ENCODE results near the gene FOXP1. TPM values are rescaled to one million over a fixed set of nuclear protein-coding genes. Genes with fewer than 3 reads are reported as not detected.
A peak's percentile ranks its signal among the peaks of the same experiment; 100 is the strongest.

Gene FOXP1
- total and polyA plus RNA-seq, 2 of the 8 experiments (the other 6 are each of a cell fraction or from before 2014, with no cell fraction given) = 13.9 to 25.4 TPM

GRCh38 chr3:71423151-71423906, 160.2 kb downstream of the FOXP1 start:
- H3K4me3 ChIP-seq (ENCODE audit: extremely low read depth in 1 of 4, insufficient read depth in 2 of 4, low read depth in 3 of 4, low read length in 4 of 4) = no peak overlapping the region
- no peaks in the 10 kb centered on the region for H3K4me1 ChIP-seq (replicated peaks in 1 of 4; ENCODE audit: control insufficient read depth in 3 of 4, insufficient read depth in 4 of 4, low read length in 3 of 4)
- no peak overlapping the region for H3K18ac ChIP-seq (ENCODE audit: extremely low read depth, low read length)
- no peaks in the 10 kb centered on the region for H3K27me3 ChIP-seq (replicated peaks in 1 of 4; ENCODE audit: control insufficient read depth in 3 of 4, extremely low read depth in 1 of 4, insufficient read depth in 3 of 4, low read length in 3 of 4)
- no peak overlapping the region for H3K27ac ChIP-seq (ENCODE audit: low read depth, low read length)
- no peak overlapping the region for H3K4me2 ChIP-seq (ENCODE audit: insufficient read depth in 1 of 2, low read depth in 2 of 2, low read length in 2 of 2)
- no peak overlapping the region for H3K9ac ChIP-seq (replicated peaks in 1 of 4; ENCODE audit: extremely low read depth in 1 of 4, low read depth in 3 of 4, low read length in 3 of 4)
- H4K8ac ChIP-seq (ENCODE audit: extremely low read depth, insufficient read depth, low read length) = no peak overlapping the region
- no peak overlapping the region for H3K23ac ChIP-seq (ENCODE audit: insufficient read length)
- no peak overlapping the region for H2BK5ac ChIP-seq (ENCODE audit: low read depth, low read length)
- WGBS, 2 experiments (ENCODE audit: extremely low coverage in 1 of 2, insufficient coverage in 1 of 2, insufficient read length in 1 of 2, insufficient replicate concordance in 2 of 2, low coverage in 1 of 2, low lambda C conversion rate in 2 of 2, missing lambda C conversion rate in 1 of 2) = 92% methylated on average over 12 of the region's 12 CpGs; no CpG with 5 or more reads in 1 of the 2 experiments
- H4K20me1 ChIP-seq (replicated peaks in 1 of 2; ENCODE audit: control insufficient read depth in 1 of 2, insufficient read depth in 2 of 2, low read length in 2 of 2) = no peaks in the 10 kb centered on the region
- H3K79me2 ChIP-seq (ENCODE audit: control insufficient read depth in 1 of 2, insufficient read depth in 2 of 2, low read length in 2 of 2) = no peaks in the 10 kb centered on the region
- H2BK20ac ChIP-seq (ENCODE audit: low read length) = no peak overlapping the region
- FAIRE-seq (no peak), DNase-seq (ENCODE audit: low read depth in 1 of 2, low spot score in 2 of 2) (no peak)
- no peaks in the 10 kb centered on the region for H3K36me3 ChIP-seq (ENCODE audit: control insufficient read depth in 2 of 4, insufficient read depth in 4 of 4, low read length in 3 of 4)
- TF ChIP-seq RAD21 (IDR thresholded peaks at IDR 0.05 in 1 of 2, conservative IDR thresholded peaks at IDR 0.05 in 1 of 2; ENCODE audit: low read depth in 2 of 2, low read length in 2 of 2) (peak in 1 of 2 experiments; percentile 11; a peak in 1 of 4 replicates), TEAD4 (IDR thresholded peaks at IDR 0.05; ENCODE audit: low read depth, low read length) (peak; percentile 47; the same call in 1 of the 2 replicates), ZNF274 (IDR thresholded peaks at IDR 0.05; ENCODE audit: borderline replicate concordance, extremely low read depth, low read length) (no peak), RNF2 (IDR thresholded peaks at IDR 0.05; ENCODE audit: borderline replicate concordance, low read depth, low read length, missing control alignments, poor library complexity, severe bottlenecking) (no peak), CTCF (IDR thresholded peaks at IDR 0.05; ENCODE audit: control extremely low read depth in 1 of 3, insufficient read depth in 1 of 3, low read depth in 1 of 3, low read length in 3 of 3) (peak in 2 of 3 experiments; percentile 5 to 15; a peak in 2 of 4 replicates)
- no peaks in the 10 kb centered on the region for H3K9me3 ChIP-seq (ENCODE audit: insufficient read depth in 2 of 2, low read depth in 1 of 2, low read length in 1 of 2)
- no peak overlapping the region for H2AFZ ChIP-seq (ENCODE audit: low read length)
- peak overlapping the region; percentile 8 for H4K91ac ChIP-seq (replicated peaks; ENCODE audit: insufficient read length, low read length)
- ChIA-PET POLR2A (ENCODE audit: partially characterized antibody) (no interaction called here), CTCF (ENCODE audit: partially characterized antibody) (interaction anchor here (0.7 to 1.8 kb wide), 8 partner anchors 12 to 199 kb away, joined by 3 to 4 read pairs (median 3); no protein-coding TSS in a partner anchor)
- no peak overlapping the region for H2BK120ac ChIP-seq (replicated peaks; ENCODE audit: low read depth, low read length)
- no peaks in the 10 kb centered on the region; the same call in 1 of the 2 replicates for H3K79me1 ChIP-seq (ENCODE audit: low read depth, low read length)
- H3K4ac ChIP-seq (replicated peaks; ENCODE audit: insufficient read length, low read depth, low read length) = no peak overlapping the region
- no peak overlapping the region for H3K56ac ChIP-seq (replicated peaks; ENCODE audit: insufficient read length, low read depth, low read length)
- H2BK12ac ChIP-seq (ENCODE audit: low read depth, low read length) = no peak overlapping the region
- H3K14ac ChIP-seq (ENCODE audit: insufficient read length) = no peak overlapping the region
- H4K5ac ChIP-seq (ENCODE audit: insufficient read length, low read depth, low read length) = no peak overlapping the region
- no peak overlapping the region; the same call in 1 of the 2 replicates for H2BK15ac ChIP-seq (ENCODE audit: low read length)
- no peaks in the 10 kb centered on the region for H3K23me2 ChIP-seq (ENCODE audit: low read depth, low read length)
- H2AK5ac ChIP-seq (ENCODE audit: low read depth, low read length) = no peak overlapping the region

Data from H1 (cell line).